ENCODE data around the gene MEGF11.

MEGF11 gene

GRCh38 chr15:65906396-65906795 lies 347.2 kb downstream of the MEGF11 start:
- H3K9me3 Mint-ChIP-seq = no peaks in the 10 kb centered on the region
- DNase-seq = no peak
- TF ChIP-seq CTCF (IDR thresholded peaks at IDR 0.05) = no peak
- H3K4me3 Mint-ChIP-seq = no peak overlapping the region
- H3K27ac Mint-ChIP-seq = no peak overlapping the region
- peaks cover 6% of the 10 kb centered on the region for H3K27me3 Mint-ChIP-seq (ENCODE audit: low read depth, poor library complexity)
- H3K4me1 Mint-ChIP-seq = peaks cover 15% of the 10 kb centered on the region
- H3K36me3 Mint-ChIP-seq (ENCODE audit: low read depth) = peaks cover 25% of the 10 kb centered on the region

GRCh38 chr15:65904301-65904700 lies 349.2 kb downstream of the MEGF11 start:
- H3K9me3 Mint-ChIP-seq = no peaks in the 10 kb centered on the region
- peaks cover 10% of the 10 kb centered on the region for H3K4me1 Mint-ChIP-seq
- peaks cover 32% of the 10 kb centered on the region for H3K36me3 Mint-ChIP-seq (ENCODE audit: low read depth)
- no peak for TF ChIP-seq CTCF (IDR thresholded peaks at IDR 0.05)
- H3K27ac Mint-ChIP-seq = no peak overlapping the region
- no peak for DNase-seq
- H3K27me3 Mint-ChIP-seq (ENCODE audit: low read depth, poor library complexity) = peaks cover 6% of the 10 kb centered on the region
- no peak overlapping the region for H3K4me3 Mint-ChIP-seq

- peak overlapping the region; percentile 41 for H3K27ac Mint-ChIP-seq
- TF ChIP-seq CTCF (IDR thresholded peaks at IDR 0.05) = no peak
- peaks cover 32% of the 10 kb centered on the region for H3K36me3 Mint-ChIP-seq (ENCODE audit: low read depth)
- no peak for DNase-seq
- H3K27me3 Mint-ChIP-seq (ENCODE audit: low read depth, poor library complexity) = peaks cover 3% of the 10 kb centered on the region
- H3K9me3 Mint-ChIP-seq = no peaks in the 10 kb centered on the region
- H3K4me3 Mint-ChIP-seq = no peak overlapping the region
- peaks cover 10% of the 10 kb centered on the region for H3K4me1 Mint-ChIP-seq
Measured at GRCh38 chr15:65903296-65904073, 350.1 kb downstream of the MEGF11 start.

- Mint-ChIP-seq H3K9me3 (no peaks in the 10 kb centered on the region), H3K27me3 (ENCODE audit: low read depth, poor library complexity) (peaks cover 3% of the 10 kb centered on the region), H3K4me1 (peaks cover 10% of the 10 kb centered on the region), H3K36me3 (ENCODE audit: low read depth) (peaks cover 39% of the 10 kb centered on the region), H3K27ac (no peak overlapping the region), H3K4me3 (no peak overlapping the region)
- TF ChIP-seq CTCF (IDR thresholded peaks at IDR 0.05) = no peak
- DNase-seq = no peak
Measured at GRCh38 chr15:65902373-65902772, 351.2 kb downstream of the MEGF11 start.

- TF ChIP-seq CTCF (IDR thresholded peaks at IDR 0.05) = no peak
- Mint-ChIP-seq H3K9me3 (no peaks in the 10 kb centered on the region), H3K4me3 (no peak overlapping the region), H3K4me1 (peaks cover 10% of the 10 kb centered on the region), H3K27ac (no peak overlapping the region), H3K27me3 (ENCODE audit: low read depth, poor library complexity) (peaks cover 3% of the 10 kb centered on the region), H3K36me3 (ENCODE audit: low read depth) (peaks cover 35% of the 10 kb centered on the region)
- DNase-seq = no peak
Measured at GRCh38 chr15:65901836-65902235, 351.7 kb downstream of the MEGF11 start.

- Mint-ChIP-seq H3K27ac (no peak overlapping the region), H3K36me3 (ENCODE audit: low read depth) (peaks cover 34% of the 10 kb centered on the region), H3K9me3 (no peaks in the 10 kb centered on the region), H3K27me3 (ENCODE audit: low read depth, poor library complexity) (peaks cover 3% of the 10 kb centered on the region), H3K4me1 (peaks cover 10% of the 10 kb centered on the region), H3K4me3 (no peak overlapping the region)
- no peak for DNase-seq
- no peak for TF ChIP-seq CTCF (IDR thresholded peaks at IDR 0.05)
Measured at GRCh38 chr15:65901336-65901735, 352.2 kb downstream of the MEGF11 start.

All from nephron progenitor cell (in vitro differentiated cells).